ENCODE results near the gene PCIF1.

The PCIF1 gene

GRCh38 chr20:45887346-45887715 is 47.2 kb upstream of the PCIF1 start, which contains the start of gene SPATA25:
SPATA25 (minus strand) TSS chr20:45887622; CDS start chr20:45887590, 32 bp downstream.
- POLR2A ChIA-PET = no interaction called here
- H3K36me3 ChIP-seq (ENCODE audit: control insufficient read depth in 2 of 2, insufficient read depth in 1 of 2, low read length in 2 of 2) = peaks cover 0 to 45% of the 10 kb centered on the region in 2 experiments; a peak in 2 of 3 replicates
- no peak within 1 kb of the TSS for H3K4me3 ChIP-seq (ENCODE audit: low read depth, low read length)
- H3K4me1 ChIP-seq (ENCODE audit: control insufficient read depth, insufficient read depth, low read length) = peaks cover 3% of the 10 kb centered on the region; the same call in 1 of the 2 replicates
- TF ChIP-seq ZNF600 (tag by site-specific recombination; IDR thresholded peaks at IDR 0.05) (peak; percentile 34; the same call in 1 of the 2 replicates), ZSCAN18 (tag by site-specific recombination; IDR thresholded peaks at IDR 0.05) (no peak), ZIC2 (tag by site-specific recombination; IDR thresholded peaks at IDR 0.05) (no peak)
- CTCF ChIA-PET = interaction anchor here (0.6 kb wide), 1 partner anchor 63 kb away, joined by 3 read pairs; no protein-coding TSS in a partner anchor
- no peak within 1 kb of the TSS for H3K27ac ChIP-seq (ENCODE audit: extremely low read depth, low read depth, low read length)
- H3K9me3 ChIP-seq (ENCODE audit: control insufficient read depth, insufficient read depth, low read depth, low read length) = no peaks in the 10 kb centered on the region

GRCh38 chr20:45888681-45889080 is 45.8 kb upstream of the PCIF1 start:
- Histone ChIP-seq H3K27ac (ENCODE audit: extremely low read depth, low read depth, low read length) (no peak overlapping the region), H3K4me3 (ENCODE audit: low read depth, low read length) (no peak overlapping the region), H3K36me3 (ENCODE audit: control insufficient read depth in 2 of 2, insufficient read depth in 1 of 2, low read length in 2 of 2) (peaks cover 0 to 41% of the 10 kb centered on the region in 2 experiments; a peak in 2 of 3 replicates), H3K9me3 (ENCODE audit: control insufficient read depth, insufficient read depth, low read depth, low read length) (no peaks in the 10 kb centered on the region), H3K4me1 (ENCODE audit: control insufficient read depth, insufficient read depth, low read length) (peaks cover 3% of the 10 kb centered on the region; the same call in 1 of the 2 replicates)
- POLR2A ChIA-PET = no interaction called here
- TF ChIP-seq BCL11A (tag by site-specific recombination; IDR thresholded peaks at IDR 0.05; ENCODE audit: low read depth) (no peak), MEIS1 (CRISPR knock-in tag; IDR thresholded peaks at IDR 0.05; ENCODE audit: borderline replicate concordance) (no peak), ZNF777 (tag by site-specific recombination; IDR thresholded peaks at IDR 0.05; ENCODE audit: borderline replicate concordance) (no peak), ZXDB (tag by site-specific recombination; IDR thresholded peaks at IDR 0.05) (no peak), ZNF596 (tag by site-specific recombination; IDR thresholded peaks at IDR 0.05) (no peak), ZNF274 (IDR thresholded peaks at IDR 0.05; ENCODE audit: low read length) (no peak), ZNF274 (tag by site-specific recombination; IDR thresholded peaks at IDR 0.05; ENCODE audit: borderline replicate concordance) (no peak), ZNF202 (tag by site-specific recombination; IDR thresholded peaks at IDR 0.05; ENCODE audit: borderline replicate concordance) (no peak), ZNF214 (tag by site-specific recombination; IDR thresholded peaks at IDR 0.05; ENCODE audit: borderline replicate concordance) (no peak), ZBTB7A (tag by site-specific recombination; IDR thresholded peaks at IDR 0.05; ENCODE audit: low read depth) (no peak), GFI1B (tag by site-specific recombination; IDR thresholded peaks at IDR 0.05) (no peak)
- TF ChIP-seq, protein P1, sequence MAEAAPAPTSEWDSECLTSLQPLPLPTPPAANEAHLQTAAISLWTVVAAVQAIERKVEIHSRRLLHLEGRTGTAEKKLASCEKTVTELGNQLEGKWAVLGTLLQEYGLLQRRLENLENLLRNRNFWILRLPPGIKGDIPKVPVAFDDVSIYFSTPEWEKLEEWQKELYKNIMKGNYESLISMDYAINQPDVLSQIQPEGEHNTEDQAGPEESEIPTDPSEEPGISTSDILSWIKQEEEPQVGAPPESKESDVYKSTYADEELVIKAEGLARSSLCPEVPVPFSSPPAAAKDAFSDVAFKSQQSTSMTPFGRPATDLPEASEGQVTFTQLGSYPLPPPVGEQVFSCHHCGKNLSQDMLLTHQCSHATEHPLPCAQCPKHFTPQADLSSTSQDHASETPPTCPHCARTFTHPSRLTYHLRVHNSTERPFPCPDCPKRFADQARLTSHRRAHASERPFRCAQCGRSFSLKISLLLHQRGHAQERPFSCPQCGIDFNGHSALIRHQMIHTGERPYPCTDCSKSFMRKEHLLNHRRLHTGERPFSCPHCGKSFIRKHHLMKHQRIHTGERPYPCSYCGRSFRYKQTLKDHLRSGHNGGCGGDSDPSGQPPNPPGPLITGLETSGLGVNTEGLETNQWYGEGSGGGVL (tag by site-specific recombination; IDR thresholded peaks at IDR 0.05) = no peak
- TF ChIP-seq, protein P2, sequence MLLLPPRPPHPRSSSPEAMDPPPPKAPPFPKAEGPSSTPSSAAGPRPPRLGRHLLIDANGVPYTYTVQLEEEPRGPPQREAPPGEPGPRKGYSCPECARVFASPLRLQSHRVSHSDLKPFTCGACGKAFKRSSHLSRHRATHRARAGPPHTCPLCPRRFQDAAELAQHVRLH (tag by site-specific recombination; IDR thresholded peaks at IDR 0.05) = no peak
- CTCF ChIA-PET = no interaction called here

GRCh38 chr20:45890077-45890984 is 44.2 kb upstream of the PCIF1 start:
- TF ChIP-seq ZNF362 (tag by site-specific recombination; IDR thresholded peaks at IDR 0.05) (no peak), HIC1 (tag by site-specific recombination; IDR thresholded peaks at IDR 0.05) (0 out of 2 replicates have a peak, but pooled peaks have one; percentile 8)
- POLR2A ChIA-PET = interaction anchor here (0.8 to 2.0 kb wide), 5 partner anchors 9 to 44 kb away, joined by 3 to 16 read pairs (median 4); partner anchors contain the start of genes ACOT8, PCIF1, ZSWIM1 and ZSWIM3
- Histone ChIP-seq H3K9me3 (ENCODE audit: control insufficient read depth, insufficient read depth, low read depth, low read length) (no peaks in the 10 kb centered on the region), H3K4me3 (ENCODE audit: low read depth, low read length) (peak overlapping the region; percentile 90), H3K27ac (ENCODE audit: extremely low read depth, low read depth, low read length) (no peak overlapping the region; the same call in 1 of the 2 replicates), H3K4me1 (ENCODE audit: control insufficient read depth, insufficient read depth, low read length) (peaks cover 3% of the 10 kb centered on the region; the same call in 1 of the 2 replicates), H3K36me3 (ENCODE audit: control insufficient read depth in 2 of 2, insufficient read depth in 1 of 2, low read length in 2 of 2) (peaks cover 0 to 46% of the 10 kb centered on the region in 2 experiments; a peak in 2 of 3 replicates)
- CTCF ChIA-PET = interaction anchor here (0.8 to 1.6 kb wide), 4 partner anchors 9 to 91 kb away, joined by 3 to 7 read pairs (median 4); no protein-coding TSS in a partner anchor

Data from HEK293 (cell line).